Panc1 (cell line): ENCODE measurements around the gene XIRP2. TPM values are rescaled to one million over a fixed set of nuclear protein-coding genes. Genes with fewer than 3 reads are reported as not detected.

ENCODE experiments used
- ATAC-seq: fragments of 200-7000 bp; cut with Tn5 transposase; 2 replicates; pipeline ENCODE4 v1.9.1; 2020; ENCODE audit warnings: mild to moderate bottlenecking, moderate library complexity
- BruUV-seq: library from RNA; stranded (reverse); fragments of 400-500 nt; replicated peaks from 2 replicates; lab custom pipeline; 2021; lab: Mats Ljungman, UMichigan
- CTCF ChIA-PET: fragments of 300-600 bp; sonication (Branson Sonifier 250); formaldehyde crosslinking; loops from one replicate; lab custom pipeline; 2022; ENCODE audit warnings: antibody characterized with exemption; lab: Charles Lee
- POLR2A ChIA-PET: fragments of 300-600 bp; sonication (Branson Sonifier 250); formaldehyde crosslinking; loops from one replicate; lab custom pipeline; 2022; ENCODE audit warnings: antibody characterized with exemption; lab: Charles Lee
- DNase-seq: peaks from one replicate; pipeline ENCODE4 v3.0.0-alpha.2; 2010; ENCODE audit warnings: low read depth, low spot score
- H3K27ac ChIP-seq: 2 replicates; pipeline ENCODE4 v1.5.1; 2011; ENCODE audit warnings: mild to moderate bottlenecking, low read length, inconsistent platforms
- H3K27me3 ChIP-seq: fragments of 200-500 bp; sonication (Bioruptor generic); 2 replicates; pipeline ENCODE4 v1.6.0; 2014; ENCODE audit warnings: low read length, inconsistent platforms; ENCODE audit not compliant: control insufficient read depth, insufficient read depth
- H3K36me3 ChIP-seq: fragments of 200-500 bp; sonication (Bioruptor generic); 2 replicates; pipeline ENCODE4 v1.5.1; 2014; ENCODE audit warnings: inconsistent platforms, mild to moderate bottlenecking, low read length, moderate library complexity; ENCODE audit not compliant: control insufficient read depth, insufficient read depth
- H3K4me1 ChIP-seq: 2 replicates; pipeline ENCODE4 v1.5.1; 2011; ENCODE audit warnings: inconsistent platforms, mild to moderate bottlenecking, low read length, moderate library complexity; ENCODE audit not compliant: control insufficient read depth, insufficient read depth
- H3K4me3 ChIP-seq, 2 experiments: 2 replicates each; pipeline ENCODE4 v1.5.1; 2011 to 2012; ENCODE audit warnings: low read depth in 2 of 2, low read length in 2 of 2, mild to moderate bottlenecking in 2 of 2, inconsistent platforms in 1 of 2, moderate library complexity in 1 of 2
- H3K9me3 ChIP-seq: fragments of 200-500 bp; sonication (Bioruptor generic); 2 replicates; pipeline ENCODE4 v1.5.1; 2014; ENCODE audit warnings: low read depth, mild to moderate bottlenecking, inconsistent platforms, low read length, moderate library complexity; ENCODE audit not compliant: control insufficient read depth, insufficient read depth
- POLR2AphosphoS5 ChIP-seq: IDR thresholded peaks from 2 replicates; pipeline ENCODE4 v1.6.1; 2012; ENCODE audit warnings: mild to moderate bottlenecking, low read depth, low read length, moderate library complexity
- SIN3A ChIP-seq: IDR thresholded peaks from 2 replicates; pipeline ENCODE4 v1.6.1; 2012; ENCODE audit warnings: low read depth, mild to moderate bottlenecking, low read length, moderate library complexity, borderline replicate concordance; ENCODE audit not compliant: insufficient read depth
- TCF7L2 ChIP-seq: IDR thresholded peaks from 2 replicates; pipeline ENCODE4 v1.6.1; 2011; ENCODE audit warnings: mild to moderate bottlenecking, low read depth, low read length, inconsistent platforms
- in situ Hi-C: cut with HindIII; loops from 2 replicates; pipeline ENCODE4 v1.10.0; 2016; ENCODE audit warnings: low sequenced_read_pairs, low pct_unique_long_range_greater_than_20kb
- intact Hi-C: fragments of 100-400 bp; cut with micrococcal nuclease; formaldehyde crosslinking; loops from one replicate; pipeline ENCODE4 v1.10.0; 2022; ENCODE audit not compliant: unreplicated experiment
- total RNA-seq: library from RNA; stranded (reverse); gene quantifications from one replicate; pipeline ENCODE4 v1.2.1, GENCODE V29; 2021; ENCODE audit not compliant: unreplicated experiment
- TF ChIP-seq, protein P1 (sequence below), 2 experiments: IDR thresholded peaks; 2 replicates each; pipeline ENCODE4 v1.6.1; 2011 to 2012; ENCODE audit warnings: low read depth in 2 of 2, control low read depth in 1 of 2, low read length in 1 of 2, mild to moderate bottlenecking in 1 of 2, moderate library complexity in 1 of 2; ENCODE audit not compliant: insufficient read depth in 1 of 2
- TF ChIP-seq, protein P2 (sequence below): fragments of 450-650 bp; IDR thresholded peaks from 2 replicates; pipeline ENCODE4 v1.5.1; 2017; ENCODE audit warnings: mild to moderate bottlenecking

Gene XIRP2
- total RNA-seq, 1 experiment from 2014 or later, result not detected

DNA sequence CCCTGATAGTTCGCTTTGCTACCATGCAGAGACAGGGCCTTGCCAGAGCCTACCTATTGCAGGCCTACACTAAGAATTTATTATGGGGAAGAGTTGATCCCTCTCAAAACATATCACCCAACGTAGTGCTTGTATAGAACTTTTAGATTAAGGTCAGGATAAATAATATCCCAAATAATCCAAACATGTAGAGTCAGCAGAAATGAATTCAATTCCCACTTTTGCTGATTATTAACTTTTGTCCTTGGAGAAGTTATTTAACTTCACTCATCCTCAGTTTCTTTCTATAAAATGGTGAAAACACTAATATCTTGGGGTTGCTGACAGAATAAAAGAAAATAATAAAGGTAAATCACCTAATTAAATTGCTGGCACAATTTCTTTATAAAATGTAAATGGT, 294.1 kb downstream of the XIRP2 start:
- Histone ChIP-seq H3K27me3 (no peaks in the 10 kb centered on the region), H3K27ac (no peak overlapping the region), H3K4me3 (no peak overlapping the region), H3K9me3 (no peaks in the 10 kb centered on the region; the same call in 1 of the 2 replicates), H3K4me1 (no peaks in the 10 kb centered on the region), H3K36me3 (no peaks in the 10 kb centered on the region)
- no TSS peak for BruUV-seq
- in situ Hi-C loops, result no loop called here
- ChIA-PET POLR2A (no interaction called here), CTCF (no interaction called here)
- DNase-seq (no peak), ATAC-seq (no peak)
- intact Hi-C loops, result no loop called here
- no peak for TF ChIP-seq SIN3A
- no peak for TF ChIP-seq POLR2AphosphoS5
- TF ChIP-seq, protein P1, sequence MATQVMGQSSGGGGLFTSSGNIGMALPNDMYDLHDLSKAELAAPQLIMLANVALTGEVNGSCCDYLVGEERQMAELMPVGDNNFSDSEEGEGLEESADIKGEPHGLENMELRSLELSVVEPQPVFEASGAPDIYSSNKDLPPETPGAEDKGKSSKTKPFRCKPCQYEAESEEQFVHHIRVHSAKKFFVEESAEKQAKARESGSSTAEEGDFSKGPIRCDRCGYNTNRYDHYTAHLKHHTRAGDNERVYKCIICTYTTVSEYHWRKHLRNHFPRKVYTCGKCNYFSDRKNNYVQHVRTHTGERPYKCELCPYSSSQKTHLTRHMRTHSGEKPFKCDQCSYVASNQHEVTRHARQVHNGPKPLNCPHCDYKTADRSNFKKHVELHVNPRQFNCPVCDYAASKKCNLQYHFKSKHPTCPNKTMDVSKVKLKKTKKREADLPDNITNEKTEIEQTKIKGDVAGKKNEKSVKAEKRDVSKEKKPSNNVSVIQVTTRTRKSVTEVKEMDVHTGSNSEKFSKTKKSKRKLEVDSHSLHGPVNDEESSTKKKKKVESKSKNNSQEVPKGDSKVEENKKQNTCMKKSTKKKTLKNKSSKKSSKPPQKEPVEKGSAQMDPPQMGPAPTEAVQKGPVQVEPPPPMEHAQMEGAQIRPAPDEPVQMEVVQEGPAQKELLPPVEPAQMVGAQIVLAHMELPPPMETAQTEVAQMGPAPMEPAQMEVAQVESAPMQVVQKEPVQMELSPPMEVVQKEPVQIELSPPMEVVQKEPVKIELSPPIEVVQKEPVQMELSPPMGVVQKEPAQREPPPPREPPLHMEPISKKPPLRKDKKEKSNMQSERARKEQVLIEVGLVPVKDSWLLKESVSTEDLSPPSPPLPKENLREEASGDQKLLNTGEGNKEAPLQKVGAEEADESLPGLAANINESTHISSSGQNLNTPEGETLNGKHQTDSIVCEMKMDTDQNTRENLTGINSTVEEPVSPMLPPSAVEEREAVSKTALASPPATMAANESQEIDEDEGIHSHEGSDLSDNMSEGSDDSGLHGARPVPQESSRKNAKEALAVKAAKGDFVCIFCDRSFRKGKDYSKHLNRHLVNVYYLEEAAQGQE (IDR thresholded peaks at IDR 0.05; ENCODE audit: insufficient read depth in 1 of 2, low read depth in 2 of 2, low read length in 1 of 2), result no peak
- TF ChIP-seq, protein P2, sequence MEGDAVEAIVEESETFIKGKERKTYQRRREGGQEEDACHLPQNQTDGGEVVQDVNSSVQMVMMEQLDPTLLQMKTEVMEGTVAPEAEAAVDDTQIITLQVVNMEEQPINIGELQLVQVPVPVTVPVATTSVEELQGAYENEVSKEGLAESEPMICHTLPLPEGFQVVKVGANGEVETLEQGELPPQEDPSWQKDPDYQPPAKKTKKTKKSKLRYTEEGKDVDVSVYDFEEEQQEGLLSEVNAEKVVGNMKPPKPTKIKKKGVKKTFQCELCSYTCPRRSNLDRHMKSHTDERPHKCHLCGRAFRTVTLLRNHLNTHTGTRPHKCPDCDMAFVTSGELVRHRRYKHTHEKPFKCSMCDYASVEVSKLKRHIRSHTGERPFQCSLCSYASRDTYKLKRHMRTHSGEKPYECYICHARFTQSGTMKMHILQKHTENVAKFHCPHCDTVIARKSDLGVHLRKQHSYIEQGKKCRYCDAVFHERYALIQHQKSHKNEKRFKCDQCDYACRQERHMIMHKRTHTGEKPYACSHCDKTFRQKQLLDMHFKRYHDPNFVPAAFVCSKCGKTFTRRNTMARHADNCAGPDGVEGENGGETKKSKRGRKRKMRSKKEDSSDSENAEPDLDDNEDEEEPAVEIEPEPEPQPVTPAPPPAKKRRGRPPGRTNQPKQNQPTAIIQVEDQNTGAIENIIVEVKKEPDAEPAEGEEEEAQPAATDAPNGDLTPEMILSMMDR, result no peak
- TF ChIP-seq TCF7L2, result no peak

DNA sequence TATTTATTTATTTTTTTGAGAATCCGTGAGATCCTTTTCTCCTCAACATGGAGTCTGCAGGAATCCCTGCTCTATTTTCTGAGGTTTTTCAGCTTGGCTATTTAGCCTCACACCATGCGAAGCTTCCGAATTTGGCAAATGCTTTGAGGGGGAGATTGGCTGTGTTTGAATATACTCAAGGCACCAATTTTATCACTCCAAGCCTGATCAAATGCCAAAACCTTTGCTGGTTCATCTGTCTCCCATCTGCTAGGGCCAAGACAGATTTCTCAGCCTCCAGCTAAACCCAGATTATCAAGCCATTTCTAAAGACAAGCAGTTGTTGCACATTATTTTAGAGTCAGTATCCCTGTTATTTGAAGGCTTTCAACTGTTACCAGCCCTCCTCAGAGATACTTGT, 295.7 kb downstream of the XIRP2 start:
- DNase-seq (no peak), ATAC-seq (no peak)
- H3K4me3 ChIP-seq, result no peak overlapping the region
- no peaks in the 10 kb centered on the region; the same call in 1 of the 2 replicates for H3K9me3 ChIP-seq
- CTCF ChIA-PET, result no interaction called here
- H3K4me1 ChIP-seq, result no peaks in the 10 kb centered on the region
- intact Hi-C loops, result no loop called here
- no peaks in the 10 kb centered on the region for H3K27me3 ChIP-seq
- POLR2A ChIA-PET, result no interaction called here
- in situ Hi-C loops, result no loop called here
- BruUV-seq, result no TSS peak
- TF ChIP-seq POLR2AphosphoS5 (no peak), TCF7L2 (no peak), SIN3A (no peak)
- TF ChIP-seq, protein P2, result no peak
- TF ChIP-seq, protein P1 (IDR thresholded peaks at IDR 0.05; ENCODE audit: insufficient read depth in 1 of 2, low read depth in 2 of 2, low read length in 1 of 2), result no peak
- H3K27ac ChIP-seq, result no peak overlapping the region
- H3K36me3 ChIP-seq, result no peaks in the 10 kb centered on the region
